HG02610 (cell line): ENCODE results near the gene SARDH.
"Not testable (repeated sequence)": the region's sequence is repeated elsewhere in the genome, so short reads cannot be mapped to it uniquely, and the experiment has no call there.

Experiments used
- ATAC-seq: cut with Tn5 transposase; IDR thresholded peaks from one replicate; pipeline ENCODE4 v1.9.1; 2021; ENCODE audit warnings: mild to moderate bottlenecking, moderate library complexity; ENCODE audit not compliant: unreplicated experiment

The SARDH gene

GRCh38 chr9:133635533-133636531, 102.3 kb downstream of the SARDH start, which contains the start of gene DBH:
Gene DBH (plus strand): TSS chr9:133636363. CDS start chr9:133636372, 9 bp downstream.
- ATAC-seq: no peak

- no peak for ATAC-seq
Measured at GRCh38 chr9:133635098-133635497, 103.1 kb downstream of the SARDH start.

GRCh38 chr9:133634081-133634691, 104.0 kb downstream of the SARDH start:
- ATAC-seq: no peak

- no peak for ATAC-seq
Measured at GRCh38 chr9:133633681-133634080, 104.5 kb downstream of the SARDH start.

- no peak for ATAC-seq
Measured at GRCh38 chr9:133632806-133633680, 105.1 kb downstream of the SARDH start.

GRCh38 chr9:133631111-133631510, 107.0 kb downstream of the SARDH start:
- ATAC-seq: no peak

- no peak for ATAC-seq
Measured at GRCh38 chr9:133629221-133630110, 108.7 kb downstream of the SARDH start.

- no peak for ATAC-seq
Measured at GRCh38 chr9:133628766-133629165, 109.4 kb downstream of the SARDH start.

GRCh38 chr9:133627341-133627740, 110.8 kb downstream of the SARDH start:
- ATAC-seq: no peak

GRCh38 chr9:133626008-133626407, 112.1 kb downstream of the SARDH start:
- not testable (repeated sequence) for ATAC-seq

GRCh38 chr9:133622555-133622954, 115.6 kb downstream of the SARDH start:
- no peak for ATAC-seq

- no peak for ATAC-seq
Measured at GRCh38 chr9:133621725-133622267, 116.4 kb downstream of the SARDH start.

GRCh38 chr9:133619791-133620190, 118.4 kb downstream of the SARDH start:
- ATAC-seq: no peak

- ATAC-seq: no peak
Measured at GRCh38 chr9:133618726-133619125, 119.4 kb downstream of the SARDH start.

GRCh38 chr9:133616643-133617405, 121.3 kb downstream of the SARDH start:
- no peak for ATAC-seq

GRCh38 chr9:133615606-133616188, 122.5 kb downstream of the SARDH start:
- ATAC-seq: no peak

- no peak for ATAC-seq
Measured at GRCh38 chr9:133615186-133615585, 123.0 kb downstream of the SARDH start.

GRCh38 chr9:133614678-133615077, 123.5 kb downstream of the SARDH start:
- ATAC-seq: no peak

- no peak for ATAC-seq
Measured at GRCh38 chr9:133614056-133614455, 124.1 kb downstream of the SARDH start.
